ENCODE results near the gene TMEM9. TPM values are rescaled to one million over a fixed set of nuclear protein-coding genes. Genes with fewer than 3 reads are reported as not detected.

The TMEM9 gene
- total and polyA plus RNA-seq, 4 donors = 30.5 to 59.5 (median 49.0) TPM

- Histone ChIP-seq H3K4me3 (ENCODE audit: low read depth in 1 of 3, low read length in 3 of 3) (no peak overlapping the region), H3K27me3 (ENCODE audit: control insufficient read depth in 4 of 4, insufficient read depth in 4 of 4, low read length in 3 of 4) (no peaks in the 10 kb centered on the region), H3K27ac (ENCODE audit: low read depth in 1 of 2, low read length in 2 of 2) (no peak overlapping the region), H3K9ac (ENCODE audit: low read depth in 1 of 2, low read length in 2 of 2) (no peak overlapping the region), H3K9me3 (ENCODE audit: control insufficient read depth in 4 of 4, low read length in 3 of 4) (no peaks in the 10 kb centered on the region), H3K4me1 (ENCODE audit: control insufficient read depth in 4 of 4, insufficient read depth in 4 of 4, low read length in 3 of 4) (no peaks in the 10 kb centered on the region), H3K36me3 (ENCODE audit: control insufficient read depth in 4 of 4, insufficient read depth in 3 of 4, low read depth in 1 of 4, low read length in 3 of 4) (no peaks in the 10 kb centered on the region)
- TF ChIP-seq JUND (IDR thresholded peaks at IDR 0.05) (no peak), TAF1 (conservative IDR thresholded peaks at IDR 0.05) (no peak), RAD21 (IDR thresholded peaks at IDR 0.05) (no peak), MAX (IDR thresholded peaks at IDR 0.05) (no peak), HNF4G (IDR thresholded peaks at IDR 0.05) (no peak), SP1 (IDR thresholded peaks at IDR 0.05) (no peak), ATF3 (IDR thresholded peaks at IDR 0.05) (no peak), EGR1 (IDR thresholded peaks at IDR 0.05; ENCODE audit: low read depth in 2 of 2) (no peak), CTCF (IDR thresholded peaks at IDR 0.05; ENCODE audit: low read depth, low read length, missing input control) (no peak), RXRA (IDR thresholded peaks at IDR 0.05) (no peak), REST (IDR thresholded peaks at IDR 0.05) (no peak), GABPA (IDR thresholded peaks at IDR 0.05 in 1 of 2, conservative IDR thresholded peaks at IDR 0.05 in 1 of 2) (no peak), FOXA1 (IDR thresholded peaks at IDR 0.05) (no peak), ZBTB33 (IDR thresholded peaks at IDR 0.05) (no peak), FOXA2 (IDR thresholded peaks at IDR 0.05) (no peak), YY1 (IDR thresholded peaks at IDR 0.05) (no peak), NR2F2 (IDR thresholded peaks at IDR 0.05) (no peak), HNF4A (conservative IDR thresholded peaks at IDR 0.05) (no peak)
- 77% methylated on average over 3 of the region's 3 CpGs for WGBS
- no peak for DNase-seq (ENCODE audit: low spot score)
These were observed 27.8 kb downstream of the TMEM9 start for GRCh38 chr1:201126463-201126831.

Data from liver (tissue), 9 donors.